SK-N-SH treated with all-trans-retinoic acid at 6 μM for 48 hours (cell line): ENCODE measurements around the gene PCDH15.

Experiments
- BACH2 ChIP-seq: fragments of 250-450 bp; sonication (Bioruptor Pico); IDR thresholded peaks from 2 replicates; pipeline ENCODE4 v1.9.0; 2021; ENCODE audit warnings: mild to moderate bottlenecking, borderline replicate concordance
- CREB5 ChIP-seq: fragments of 250-450 bp; sonication (Bioruptor Pico); IDR thresholded peaks from 2 replicates; pipeline ENCODE4 v1.5.1; 2020; ENCODE audit warnings: low read depth, mild to moderate bottlenecking, moderate library complexity
- ESRRG ChIP-seq: fragments of 250-450 bp; sonication (Bioruptor Pico); IDR thresholded peaks from 2 replicates; pipeline ENCODE4 v1.6.1; 2021; ENCODE audit warnings: mild to moderate bottlenecking
- OSR1 ChIP-seq: fragments of 250-450 bp; sonication (Bioruptor Pico); IDR thresholded peaks from 2 replicates; pipeline ENCODE4 v1.8.0; 2022; ENCODE audit warnings: moderate library complexity, mild to moderate bottlenecking, inconsistent platforms
- RARB ChIP-seq: fragments of 250-450 bp; sonication (Bioruptor Pico); IDR thresholded peaks from 2 replicates; pipeline ENCODE4 v1.8.0; 2021; ENCODE audit warnings: mild to moderate bottlenecking, moderate library complexity
- TCF4 ChIP-seq: fragments of 250-450 bp; sonication (Bioruptor Pico); IDR thresholded peaks from 2 replicates; pipeline ENCODE4 v1.8.0; 2021; ENCODE audit warnings: mild to moderate bottlenecking, moderate library complexity, borderline replicate concordance
- ZFP3 ChIP-seq: fragments of 250-450 bp; sonication (Bioruptor Pico); IDR thresholded peaks from 2 replicates; pipeline ENCODE4 v1.5.0; 2020; ENCODE audit warnings: mild to moderate bottlenecking, moderate library complexity
- ZNF565 ChIP-seq: fragments of 450-650 bp; formaldehyde crosslinking; conservative IDR thresholded peaks from 2 replicates; pipeline ENCODE4 v1.5.0; 2020; ENCODE audit warnings: low read depth, mild to moderate bottlenecking, moderate library complexity
- ZNF8 ChIP-seq: fragments of 450-650 bp; formaldehyde crosslinking; IDR thresholded peaks from 2 replicates; pipeline ENCODE4 v1.5.0; 2020; ENCODE audit warnings: mild to moderate bottlenecking, moderate library complexity
- TF ChIP-seq, protein P1 (sequence below): fragments of 250-450 bp; sonication (Bioruptor Pico); IDR thresholded peaks from 2 replicates; pipeline ENCODE4 v1.5.1; 2021; ENCODE audit warnings: mild to moderate bottlenecking, moderate library complexity

GRCh38 chr10:54796881-54797280 lies 4.2 kb downstream of the PCDH15 start:
- TF ChIP-seq ZFP3 (CRISPR knock-in tag) = no peak
- TF ChIP-seq, protein P1, sequence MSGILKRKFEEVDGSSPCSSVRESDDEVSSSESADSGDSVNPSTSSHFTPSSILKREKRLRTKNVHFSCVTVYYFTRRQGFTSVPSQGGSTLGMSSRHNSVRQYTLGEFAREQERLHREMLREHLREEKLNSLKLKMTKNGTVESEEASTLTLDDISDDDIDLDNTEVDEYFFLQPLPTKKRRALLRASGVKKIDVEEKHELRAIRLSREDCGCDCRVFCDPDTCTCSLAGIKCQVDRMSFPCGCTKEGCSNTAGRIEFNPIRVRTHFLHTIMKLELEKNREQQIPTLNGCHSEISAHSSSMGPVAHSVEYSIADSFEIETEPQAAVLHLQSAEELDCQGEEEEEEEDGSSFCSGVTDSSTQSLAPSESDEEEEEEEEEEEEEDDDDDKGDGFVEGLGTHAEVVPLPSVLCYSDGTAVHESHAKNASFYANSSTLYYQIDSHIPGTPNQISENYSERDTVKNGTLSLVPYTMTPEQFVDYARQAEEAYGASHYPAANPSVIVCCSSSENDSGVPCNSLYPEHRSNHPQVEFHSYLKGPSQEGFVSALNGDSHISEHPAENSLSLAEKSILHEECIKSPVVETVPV (CRISPR knock-in tag) = no peak
- TF ChIP-seq RARB (CRISPR knock-in tag) = no peak
- TF ChIP-seq ZNF8 (CRISPR knock-in tag) = no peak
- no peak for TF ChIP-seq OSR1 (CRISPR knock-in tag)
- TF ChIP-seq CREB5 (CRISPR knock-in tag) = no peak
- no peak for TF ChIP-seq ZNF565
- no peak for TF ChIP-seq ESRRG
- no peak for TF ChIP-seq TCF4 (CRISPR knock-in tag)
- TF ChIP-seq BACH2 (CRISPR knock-in tag) = no peak
